ENCODE results near the gene CNOT6L.

Gene CNOT6L

DNA sequence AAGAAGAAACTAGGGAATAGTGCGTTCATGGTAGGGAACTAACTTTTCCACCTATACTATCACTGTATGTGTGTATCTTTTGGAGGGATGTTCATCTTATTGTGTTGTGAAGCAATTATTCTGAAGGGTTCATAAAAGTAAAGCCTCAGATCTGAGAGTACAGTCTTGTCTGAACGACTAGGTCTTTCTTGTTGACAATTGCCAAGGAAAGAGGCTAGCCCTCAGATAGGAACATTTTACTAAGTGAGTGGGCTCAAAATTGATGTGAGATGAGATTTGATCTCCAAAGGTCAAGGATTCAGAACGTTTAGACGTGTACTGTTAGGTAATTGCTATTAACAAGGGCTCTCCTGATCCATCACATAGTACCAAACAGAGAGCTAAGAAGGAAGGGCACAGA lies 15.2 kb upstream of the CNOT6L start:
- H3K4me2 ChIP-seq (ENCODE audit: low read depth, low read length, poor library complexity, severe bottlenecking), result no peak overlapping the region
- H3K9me2 ChIP-seq (replicated peaks; ENCODE audit: low read depth, low read length), result no peaks in the 10 kb centered on the region
- H3K36me3 ChIP-seq (ENCODE audit: insufficient read depth, low read length), result no peaks in the 10 kb centered on the region
- no peaks in the 10 kb centered on the region for H3K79me2 ChIP-seq (ENCODE audit: insufficient read depth, low read length)
- H2AFZ ChIP-seq (ENCODE audit: low read length), result no peak overlapping the region
- no peak overlapping the region for H3K9ac ChIP-seq (ENCODE audit: low read depth, low read length, poor library complexity, severe bottlenecking)
- H3F3A ChIP-seq (ENCODE audit: low read depth), result no peaks in the 10 kb centered on the region
- no peaks in the 10 kb centered on the region for H3K27me3 ChIP-seq (ENCODE audit: insufficient read depth, low read length, poor library complexity, severe bottlenecking)
- H3K4me1 ChIP-seq (ENCODE audit: insufficient read depth, low read length, poor library complexity, severe bottlenecking), result no peaks in the 10 kb centered on the region
- H4K20me1 ChIP-seq (ENCODE audit: insufficient read depth, low read length, poor library complexity, severe bottlenecking), result no peaks in the 10 kb centered on the region
- no peak overlapping the region for H3K4me3 ChIP-seq (ENCODE audit: low read length, poor library complexity, severe bottlenecking)
- TF ChIP-seq, protein P1, sequence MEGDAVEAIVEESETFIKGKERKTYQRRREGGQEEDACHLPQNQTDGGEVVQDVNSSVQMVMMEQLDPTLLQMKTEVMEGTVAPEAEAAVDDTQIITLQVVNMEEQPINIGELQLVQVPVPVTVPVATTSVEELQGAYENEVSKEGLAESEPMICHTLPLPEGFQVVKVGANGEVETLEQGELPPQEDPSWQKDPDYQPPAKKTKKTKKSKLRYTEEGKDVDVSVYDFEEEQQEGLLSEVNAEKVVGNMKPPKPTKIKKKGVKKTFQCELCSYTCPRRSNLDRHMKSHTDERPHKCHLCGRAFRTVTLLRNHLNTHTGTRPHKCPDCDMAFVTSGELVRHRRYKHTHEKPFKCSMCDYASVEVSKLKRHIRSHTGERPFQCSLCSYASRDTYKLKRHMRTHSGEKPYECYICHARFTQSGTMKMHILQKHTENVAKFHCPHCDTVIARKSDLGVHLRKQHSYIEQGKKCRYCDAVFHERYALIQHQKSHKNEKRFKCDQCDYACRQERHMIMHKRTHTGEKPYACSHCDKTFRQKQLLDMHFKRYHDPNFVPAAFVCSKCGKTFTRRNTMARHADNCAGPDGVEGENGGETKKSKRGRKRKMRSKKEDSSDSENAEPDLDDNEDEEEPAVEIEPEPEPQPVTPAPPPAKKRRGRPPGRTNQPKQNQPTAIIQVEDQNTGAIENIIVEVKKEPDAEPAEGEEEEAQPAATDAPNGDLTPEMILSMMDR (conservative IDR thresholded peaks at IDR 0.05; ENCODE audit: low read length), result no peak
- TF ChIP-seq EZH2phosphoT487 (IDR thresholded peaks at IDR 0.05; ENCODE audit: borderline replicate concordance), result no peak
- H3K9me3 ChIP-seq (ENCODE audit: insufficient read depth, low read depth, low read length), result no peaks in the 10 kb centered on the region

DNA sequence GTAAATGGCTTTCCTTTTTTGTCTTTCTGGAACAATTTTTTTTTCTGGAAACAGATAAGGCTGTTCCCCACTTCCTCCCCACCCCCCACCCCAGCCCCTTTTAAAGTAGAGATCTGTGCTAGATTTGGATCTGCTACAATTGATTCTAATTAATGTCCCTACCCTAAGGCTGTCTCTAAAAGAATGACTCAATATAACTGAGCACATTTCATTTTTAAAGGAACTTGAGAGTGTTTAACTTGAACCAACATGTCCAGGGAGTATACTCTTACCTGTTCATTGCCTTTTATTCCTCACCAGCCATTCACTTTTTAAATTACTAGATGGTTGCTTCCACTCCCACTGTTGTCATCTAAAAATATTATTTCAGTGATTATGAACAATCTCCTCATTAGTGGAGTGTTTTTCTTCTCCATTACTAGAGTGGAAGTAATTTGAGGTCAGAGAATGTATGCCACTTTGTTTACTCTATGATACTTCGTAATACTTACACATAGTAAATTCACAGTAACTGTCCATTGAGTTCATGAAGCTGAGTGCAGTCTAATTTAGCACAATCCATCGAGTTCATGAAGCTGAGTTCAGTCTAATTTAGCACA lies 14.1 kb upstream of the CNOT6L start:
- Histone ChIP-seq H3K4me2 (ENCODE audit: low read depth, low read length, poor library complexity, severe bottlenecking) (no peak overlapping the region), H3K9ac (ENCODE audit: low read depth, low read length, poor library complexity, severe bottlenecking) (no peak overlapping the region), H3K4me3 (ENCODE audit: low read length, poor library complexity, severe bottlenecking) (no peak overlapping the region), H3K4me1 (ENCODE audit: insufficient read depth, low read length, poor library complexity, severe bottlenecking) (no peaks in the 10 kb centered on the region), H3K36me3 (ENCODE audit: insufficient read depth, low read length) (no peaks in the 10 kb centered on the region), H3K9me2 (replicated peaks; ENCODE audit: low read depth, low read length) (no peaks in the 10 kb centered on the region), H3K79me2 (ENCODE audit: insufficient read depth, low read length) (no peaks in the 10 kb centered on the region), H2AFZ (ENCODE audit: low read length) (no peak overlapping the region), H3K27me3 (ENCODE audit: insufficient read depth, low read length, poor library complexity, severe bottlenecking) (no peaks in the 10 kb centered on the region), H3K9me3 (ENCODE audit: insufficient read depth, low read depth, low read length) (no peaks in the 10 kb centered on the region), H3F3A (ENCODE audit: low read depth) (no peaks in the 10 kb centered on the region), H4K20me1 (ENCODE audit: insufficient read depth, low read length, poor library complexity, severe bottlenecking) (no peaks in the 10 kb centered on the region)
- TF ChIP-seq, protein P1 (conservative IDR thresholded peaks at IDR 0.05; ENCODE audit: low read length), result no peak
- TF ChIP-seq EZH2phosphoT487 (IDR thresholded peaks at IDR 0.05; ENCODE audit: borderline replicate concordance), result no peak

DNA sequence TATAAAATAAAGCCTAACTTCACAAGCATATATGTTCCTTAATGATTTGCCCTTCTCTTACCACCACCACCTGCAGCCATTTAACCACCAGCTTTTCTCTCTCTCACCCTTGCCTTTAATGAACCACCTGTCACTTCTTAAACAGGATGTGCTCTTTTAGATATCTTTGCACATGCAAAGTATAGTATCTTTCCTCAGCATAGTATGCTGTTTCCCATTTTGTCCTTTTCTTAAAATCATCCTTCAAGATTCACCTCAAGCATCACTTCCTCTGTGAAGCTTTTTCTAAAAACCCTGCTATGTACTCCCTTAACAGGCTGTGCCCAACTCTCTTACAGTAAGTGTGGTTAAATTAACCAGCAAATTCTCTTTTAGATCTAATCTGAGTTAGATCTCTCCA lies 8.2 kb upstream of the CNOT6L start:
- H3K4me1 ChIP-seq (ENCODE audit: insufficient read depth, low read length, poor library complexity, severe bottlenecking), result peaks cover 15% of the 10 kb centered on the region
- H3K9me3 ChIP-seq (ENCODE audit: insufficient read depth, low read depth, low read length), result no peaks in the 10 kb centered on the region
- H3F3A ChIP-seq (ENCODE audit: low read depth), result no peaks in the 10 kb centered on the region
- H3K4me3 ChIP-seq (ENCODE audit: low read length, poor library complexity, severe bottlenecking), result no peak overlapping the region
- H3K36me3 ChIP-seq (ENCODE audit: insufficient read depth, low read length), result no peaks in the 10 kb centered on the region
- no peaks in the 10 kb centered on the region for H4K20me1 ChIP-seq (ENCODE audit: insufficient read depth, low read length, poor library complexity, severe bottlenecking)
- no peaks in the 10 kb centered on the region for H3K79me2 ChIP-seq (ENCODE audit: insufficient read depth, low read length)
- no peaks in the 10 kb centered on the region for H3K27me3 ChIP-seq (ENCODE audit: insufficient read depth, low read length, poor library complexity, severe bottlenecking)
- TF ChIP-seq EZH2phosphoT487 (IDR thresholded peaks at IDR 0.05; ENCODE audit: borderline replicate concordance), result no peak
- TF ChIP-seq, protein P1 (conservative IDR thresholded peaks at IDR 0.05; ENCODE audit: low read length), result no peak
- 0 out of 2 replicates have a peak overlapping the region, but pooled peaks have one; percentile 35 for H2AFZ ChIP-seq (ENCODE audit: low read length)
- H3K9ac ChIP-seq (ENCODE audit: low read depth, low read length, poor library complexity, severe bottlenecking), result no peak overlapping the region
- no peaks in the 10 kb centered on the region for H3K9me2 ChIP-seq (replicated peaks; ENCODE audit: low read depth, low read length)
- H3K4me2 ChIP-seq (ENCODE audit: low read depth, low read length, poor library complexity, severe bottlenecking), result peak overlapping the region; percentile 33

All from Loucy (cell line).